Calu3 (cell line): ENCODE measurements around the gene EHMT2. TPM values are rescaled to one million over a fixed set of nuclear protein-coding genes. Genes with fewer than 3 reads are reported as not detected.
"Not testable (repeated sequence)": the region's sequence is repeated elsewhere in the genome, so short reads cannot be mapped to it uniquely, and the experiment has no call there.

Experiments
- BruUV-seq: library from RNA; stranded (reverse); fragments of 400-500 nt; replicated peaks from 2 replicates; lab custom pipeline; 2021; lab: Mats Ljungman, UMichigan
- CTCF ChIA-PET: fragments of 300-600 bp; sonication (Branson Sonifier 250); formaldehyde crosslinking; loops from one replicate; lab custom pipeline; 2022; ENCODE audit warnings: antibody characterized with exemption; lab: Charles Lee
- DNase-seq: peaks from one replicate; pipeline ENCODE4 v3.0.0; 2022
- H3K27ac Mint-ChIP-seq: one replicate; pipeline ENCODE4 v1.8.0; 2022; ENCODE audit warnings: mixed read lengths; ENCODE audit not compliant: unreplicated experiment
- H3K27me3 Mint-ChIP-seq: one replicate; pipeline ENCODE4 v1.8.0; 2022; ENCODE audit warnings: mixed read lengths; ENCODE audit not compliant: unreplicated experiment
- H3K36me3 Mint-ChIP-seq: one replicate; pipeline ENCODE4 v1.8.0; 2022; ENCODE audit warnings: mild to moderate bottlenecking, moderate library complexity, mixed read lengths; ENCODE audit not compliant: insufficient read depth, unreplicated experiment
- H3K4me1 Mint-ChIP-seq: one replicate; pipeline ENCODE4 v1.8.0; 2022; ENCODE audit warnings: mild to moderate bottlenecking, low read depth, mixed read lengths; ENCODE audit not compliant: unreplicated experiment
- H3K4me3 Mint-ChIP-seq: one replicate; pipeline ENCODE4 v1.8.0; 2022; ENCODE audit warnings: mild to moderate bottlenecking, low read depth, moderate library complexity, mixed read lengths; ENCODE audit not compliant: unreplicated experiment
- H3K9me3 Mint-ChIP-seq: one replicate; pipeline ENCODE4 v1.8.0; 2022; ENCODE audit warnings: low read depth, mixed read lengths; ENCODE audit not compliant: unreplicated experiment
- intact Hi-C: fragments of 100-400 bp; cut with micrococcal nuclease; formaldehyde crosslinking; loops from one replicate; pipeline ENCODE4 v1.10.0; 2022; ENCODE audit not compliant: unreplicated experiment
- total RNA-seq: library from RNA; stranded (reverse); gene quantifications from 2 replicates; pipeline ENCODE4 v1.2.3, GENCODE V29; 2022
- TF ChIP-seq, protein P1 (sequence below): fragments of 200-600 bp; IDR thresholded peaks from one replicate; pipeline ENCODE4 v1.8.0; 2022; ENCODE audit warnings: antibody characterized with exemption; ENCODE audit not compliant: unreplicated experiment

EHMT2 gene
- total RNA-seq, 1 experiment from 2014 or later = 138 TPM

DNA sequence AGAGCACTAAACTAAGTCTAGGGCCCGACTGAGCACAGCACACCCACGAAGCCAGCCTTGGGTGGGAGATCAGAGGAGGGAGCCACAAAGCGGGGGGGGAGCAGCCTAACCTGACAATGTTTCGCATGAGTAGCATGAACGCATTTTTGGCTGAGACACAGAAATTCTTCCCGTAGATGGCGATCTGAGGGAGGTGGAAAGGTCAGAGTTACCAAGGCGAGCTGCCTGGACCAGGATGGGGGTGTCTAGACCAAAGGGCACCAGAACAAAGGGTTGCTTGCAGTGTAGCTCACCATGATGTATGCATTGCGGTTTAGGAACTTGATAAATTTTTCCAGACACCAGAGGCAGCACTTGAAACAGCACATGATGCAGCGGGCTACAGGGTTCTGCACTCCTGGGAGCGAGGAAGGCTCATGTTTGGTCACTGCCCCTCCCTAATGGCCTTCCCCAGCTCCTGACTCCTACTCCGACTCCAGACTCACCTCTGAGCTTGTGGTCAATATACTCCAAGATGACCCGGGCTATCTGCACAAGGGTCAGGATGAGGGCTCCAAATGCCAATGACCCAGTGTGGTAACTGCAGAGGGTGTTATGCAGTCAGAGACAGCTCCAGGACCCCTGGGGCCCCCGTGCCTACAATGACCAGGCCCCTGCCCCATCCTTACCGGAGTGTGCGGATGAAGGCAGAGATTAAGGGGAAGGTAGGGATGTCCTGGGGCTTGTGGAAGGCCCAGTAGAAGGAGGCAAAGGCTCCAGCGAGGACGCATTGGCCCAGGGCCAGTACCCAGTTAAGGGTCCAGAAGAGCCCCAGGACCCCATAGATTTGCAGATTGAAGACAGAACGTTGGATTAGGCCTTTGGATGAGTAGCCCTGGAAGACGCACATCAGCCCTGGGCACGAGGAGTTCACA, 32.0 kb downstream of the EHMT2 start:
- intact Hi-C loops = no loop called here
- Mint-ChIP-seq H3K27me3 (peaks cover 9% of the 10 kb centered on the region), H3K4me1 (peaks cover 19% of the 10 kb centered on the region), H3K9me3 (no peaks in the 10 kb centered on the region), H3K36me3 (peaks cover 64% of the 10 kb centered on the region), H3K27ac (no peak overlapping the region), H3K4me3 (no peak overlapping the region)
- CTCF ChIA-PET = no interaction called here
- BruUV-seq = no TSS peak
- DNase-seq = no peak
- TF ChIP-seq, protein P1, sequence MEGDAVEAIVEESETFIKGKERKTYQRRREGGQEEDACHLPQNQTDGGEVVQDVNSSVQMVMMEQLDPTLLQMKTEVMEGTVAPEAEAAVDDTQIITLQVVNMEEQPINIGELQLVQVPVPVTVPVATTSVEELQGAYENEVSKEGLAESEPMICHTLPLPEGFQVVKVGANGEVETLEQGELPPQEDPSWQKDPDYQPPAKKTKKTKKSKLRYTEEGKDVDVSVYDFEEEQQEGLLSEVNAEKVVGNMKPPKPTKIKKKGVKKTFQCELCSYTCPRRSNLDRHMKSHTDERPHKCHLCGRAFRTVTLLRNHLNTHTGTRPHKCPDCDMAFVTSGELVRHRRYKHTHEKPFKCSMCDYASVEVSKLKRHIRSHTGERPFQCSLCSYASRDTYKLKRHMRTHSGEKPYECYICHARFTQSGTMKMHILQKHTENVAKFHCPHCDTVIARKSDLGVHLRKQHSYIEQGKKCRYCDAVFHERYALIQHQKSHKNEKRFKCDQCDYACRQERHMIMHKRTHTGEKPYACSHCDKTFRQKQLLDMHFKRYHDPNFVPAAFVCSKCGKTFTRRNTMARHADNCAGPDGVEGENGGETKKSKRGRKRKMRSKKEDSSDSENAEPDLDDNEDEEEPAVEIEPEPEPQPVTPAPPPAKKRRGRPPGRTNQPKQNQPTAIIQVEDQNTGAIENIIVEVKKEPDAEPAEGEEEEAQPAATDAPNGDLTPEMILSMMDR = no peak

DNA sequence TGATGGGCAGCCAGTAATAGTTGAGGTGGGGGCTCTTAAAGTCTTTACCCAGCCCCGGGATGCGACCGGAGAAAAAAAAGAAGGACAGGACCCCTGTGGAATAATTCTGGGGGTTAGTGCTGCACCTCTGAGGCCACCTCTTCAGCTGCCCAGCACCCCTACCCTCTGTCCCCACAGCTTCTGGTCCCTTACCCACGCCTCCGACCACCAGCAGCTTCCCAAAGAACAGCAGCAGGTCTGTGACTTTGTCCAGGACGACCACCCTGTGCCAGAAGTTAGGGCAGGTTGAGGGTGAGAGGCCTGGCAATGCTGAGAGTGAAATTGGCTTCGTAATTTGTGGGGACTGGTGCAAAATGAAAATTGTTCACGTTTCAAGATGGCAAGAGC, 32.7 kb downstream of the EHMT2 start:
- peaks cover 19% of the 10 kb centered on the region for H3K4me1 Mint-ChIP-seq
- intact Hi-C loops = loop anchor here (5.0 kb wide), 1 partner anchor 88 kb away; the partner anchor contains the start of gene VWA7
- peaks cover 9% of the 10 kb centered on the region for H3K27me3 Mint-ChIP-seq
- TF ChIP-seq, protein P1 = no peak
- peaks cover 65% of the 10 kb centered on the region for H3K36me3 Mint-ChIP-seq
- CTCF ChIA-PET = no interaction called here
- H3K4me3 Mint-ChIP-seq = no peak overlapping the region
- no TSS peak for BruUV-seq
- DNase-seq = no peak
- H3K9me3 Mint-ChIP-seq = no peaks in the 10 kb centered on the region
- H3K27ac Mint-ChIP-seq = no peak overlapping the region

DNA sequence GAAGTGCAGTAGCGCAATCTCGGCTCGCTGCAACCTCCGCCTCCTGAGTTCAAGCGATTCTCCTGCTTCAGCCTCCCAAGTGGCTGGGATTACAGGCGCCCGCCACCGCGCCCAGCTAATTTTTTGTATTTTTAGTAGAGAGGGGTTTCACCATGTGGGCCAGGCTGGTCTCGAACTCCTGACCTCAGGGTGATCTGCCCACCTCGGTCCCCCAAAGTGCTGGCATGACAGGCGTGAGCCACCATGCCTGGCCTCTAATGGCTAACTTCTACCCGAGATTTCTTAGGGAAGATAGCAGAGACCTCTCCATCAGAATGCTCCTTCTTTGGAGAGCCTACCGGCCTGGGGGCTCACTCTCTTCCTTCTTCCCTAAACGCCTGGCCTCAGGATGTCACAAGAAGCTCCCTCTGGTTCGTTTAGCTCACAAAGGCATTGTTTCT, 33.4 kb downstream of the EHMT2 start:
- Mint-ChIP-seq H3K36me3 (peaks cover 65% of the 10 kb centered on the region), H3K4me3 (peak overlapping the region; percentile 85), H3K4me1 (peaks cover 19% of the 10 kb centered on the region), H3K27ac (peak overlapping the region; percentile 96)
- TF ChIP-seq, protein P1 = peak; percentile 26
- H3K9me3 Mint-ChIP-seq, BruUV-seq, DNase-seq, H3K27me3 Mint-ChIP-seq: not testable (repeated sequence)
- intact Hi-C loops = loop anchor here (5.0 kb wide), 1 partner anchor 87 kb away; the partner anchor contains the start of gene VWA7
- CTCF ChIA-PET = interaction anchor here (0.6 to 0.9 kb wide), 2 partner anchors 94 to 1375 kb away, joined by 3 to 4 read pairs; no protein-coding TSS in a partner anchor

DNA sequence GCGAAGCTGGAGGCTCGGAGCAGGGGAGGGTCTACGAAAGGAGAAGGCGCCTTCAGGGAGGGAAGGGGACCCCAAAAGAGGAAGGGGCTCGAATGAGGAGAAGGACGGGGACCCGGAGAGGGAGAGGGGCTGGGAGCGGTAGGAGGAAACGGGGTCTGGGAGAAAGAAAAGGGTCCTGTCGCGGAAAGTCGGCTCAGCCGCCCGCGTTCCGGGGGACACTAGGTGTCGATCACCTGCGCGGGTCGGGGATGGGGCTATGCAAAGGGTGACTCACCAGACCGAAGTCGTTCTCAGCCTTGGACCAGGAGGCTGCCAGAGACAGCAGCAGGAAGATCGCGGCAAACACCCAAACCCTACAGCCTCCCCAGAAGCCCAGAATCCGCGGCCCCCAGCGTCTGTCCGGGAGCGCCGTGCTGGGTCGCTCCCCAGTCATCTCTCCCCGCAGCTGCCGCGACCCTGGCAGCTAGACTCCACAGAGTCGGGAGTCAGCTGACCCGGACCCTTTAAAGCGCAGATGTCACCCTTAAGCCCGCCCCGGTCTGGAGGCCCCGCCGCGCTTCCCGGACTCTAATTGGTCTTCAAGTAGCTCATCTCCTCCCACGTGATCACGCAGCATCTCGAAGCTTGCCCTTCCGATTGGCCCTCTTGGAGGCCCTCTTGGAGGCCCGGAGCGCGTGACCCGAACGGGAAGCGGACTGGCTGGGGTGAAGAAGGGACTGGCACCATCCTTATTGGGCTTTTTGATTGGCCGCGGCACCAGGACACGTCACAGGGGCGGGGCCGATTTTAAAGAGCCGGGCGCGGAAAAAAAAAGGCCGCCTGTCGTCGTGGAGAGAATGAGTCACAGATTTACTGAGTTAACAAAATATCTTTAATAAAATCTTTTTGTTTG, 34.9 kb downstream of the EHMT2 start, which contains the start of gene NEU1:
Gene NEU1, minus strand, starts transcription at position 478 of the 892 bp plus-strand sequence. Its CDS starts 45 bp downstream, at position 433.
- Mint-ChIP-seq H3K36me3 (peaks cover 65% of the 10 kb centered on the region), H3K4me1 (peaks cover 19% of the 10 kb centered on the region), H3K27me3 (peaks cover 9% of the 10 kb centered on the region), H3K9me3 (no peaks in the 10 kb centered on the region), H3K4me3 (peak within 1 kb of the TSS; percentile 85), H3K27ac (peak within 1 kb of the TSS; percentile 96)
- peak; percentile 100 for DNase-seq
- no TSS peak for BruUV-seq
- intact Hi-C loops = loop anchor here (5.0 kb wide), 1 partner anchor 85 kb away; the partner anchor contains the start of gene VWA7
- TF ChIP-seq, protein P1 = no peak
- CTCF ChIA-PET = interaction anchor here (0.5 to 1.3 kb wide), 18 partner anchors 10 to 315 kb away, joined by 3 to 9 read pairs (median 4); partner anchors contain the start of genes ABHD16A, CFB, HSPA1L and LY6G5C
